ENCODE measurements around the gene ERCC4.
A peak's percentile ranks its signal among the peaks of the same experiment; 100 is the strongest.

ERCC4 gene

DNA sequence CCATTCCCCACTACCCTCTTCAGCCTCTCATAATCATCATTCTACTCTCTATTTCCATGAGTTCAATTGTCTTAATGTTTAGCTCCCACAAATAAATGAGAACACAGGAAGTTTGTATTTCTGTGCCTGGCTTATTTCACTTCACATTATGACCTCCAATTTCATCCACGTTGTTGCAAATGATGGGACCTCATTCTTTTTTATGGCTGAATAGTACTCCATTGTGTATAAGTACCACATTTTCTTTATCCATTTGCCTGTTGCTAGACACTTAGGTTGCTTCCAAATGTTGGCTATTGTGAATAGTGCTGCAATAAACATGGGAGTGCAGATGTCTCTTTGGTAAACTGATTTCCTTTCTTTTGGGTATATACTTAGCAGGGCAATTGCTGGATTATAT lies 42.3 kb downstream of the ERCC4 start:
- no peak overlapping the region for H3K27ac ChIP-seq (ENCODE audit: extremely low read depth, low read depth, low read length)
- H3K4me1 ChIP-seq (ENCODE audit: control insufficient read depth, insufficient read depth, low read length), result peaks cover 14% of the 10 kb centered on the region
- CTCF ChIA-PET, result no interaction called here
- H3K9me3 ChIP-seq (ENCODE audit: control insufficient read depth, insufficient read depth, low read depth, low read length), result no peaks in the 10 kb centered on the region
- no peak overlapping the region for H3K4me3 ChIP-seq (ENCODE audit: low read depth, low read length)
- TF ChIP-seq ZNF626 (tag by site-specific recombination; IDR thresholded peaks at IDR 0.05) (no peak), HOXC10 (CRISPR knock-in tag; IDR thresholded peaks at IDR 0.05) (no peak), ZNF146 (tag by site-specific recombination; IDR thresholded peaks at IDR 0.05) (peak; percentile 94)
- POLR2A ChIA-PET, result no interaction called here
- no peaks in the 10 kb centered on the region for H3K36me3 ChIP-seq (ENCODE audit: control insufficient read depth in 2 of 2, insufficient read depth in 1 of 2, low read length in 2 of 2)

DNA sequence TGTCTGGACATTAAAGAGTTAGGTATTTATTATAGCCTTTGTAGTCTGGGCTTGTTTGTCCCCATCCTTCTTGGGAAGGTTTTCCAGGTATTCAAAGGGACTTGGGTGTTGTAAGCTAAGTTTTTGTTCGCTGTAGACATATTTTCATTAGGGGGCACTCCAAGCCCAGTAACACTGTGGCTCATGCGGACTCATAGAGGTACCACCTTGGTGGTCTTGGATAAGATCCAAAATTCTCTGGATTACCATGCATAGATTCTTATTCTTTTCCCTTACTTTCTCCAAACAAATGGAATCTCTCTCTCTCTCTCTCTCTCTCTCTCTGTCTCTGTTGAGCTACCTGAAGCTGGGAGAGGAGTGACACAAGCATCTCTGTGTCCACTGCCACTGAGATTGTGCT lies 48.9 kb downstream of the ERCC4 start:
- Histone ChIP-seq H3K4me3 (ENCODE audit: low read depth, low read length) (no peak overlapping the region), H3K36me3 (ENCODE audit: control insufficient read depth in 2 of 2, insufficient read depth in 1 of 2, low read length in 2 of 2) (no peaks in the 10 kb centered on the region), H3K9me3 (ENCODE audit: control insufficient read depth, insufficient read depth, low read depth, low read length) (no peaks in the 10 kb centered on the region), H3K27ac (ENCODE audit: extremely low read depth, low read depth, low read length) (no peak overlapping the region), H3K4me1 (ENCODE audit: control insufficient read depth, insufficient read depth, low read length) (no peaks in the 10 kb centered on the region)
- POLR2A ChIA-PET, result interaction anchor here (0.7 kb wide), 1 partner anchor 101 kb away, joined by 4 read pairs; no protein-coding TSS in a partner anchor
- TF ChIP-seq ZNF19 (tag by site-specific recombination; IDR thresholded peaks at IDR 0.05; ENCODE audit: low read depth), result no peak
- TF ChIP-seq ZXDB (tag by site-specific recombination; IDR thresholded peaks at IDR 0.05), result no peak
- no peak for TF ChIP-seq ZNF239 (tag by site-specific recombination; IDR thresholded peaks at IDR 0.05)
- TF ChIP-seq ZNF621 (tag by site-specific recombination; IDR thresholded peaks at IDR 0.05), result no peak
- TF ChIP-seq ZNF24 (tag by site-specific recombination; IDR thresholded peaks at IDR 0.05), result no peak
- no peak for TF ChIP-seq ZNF585B (tag by site-specific recombination; IDR thresholded peaks at IDR 0.05)
- TF ChIP-seq ZBTB48 (tag by site-specific recombination; IDR thresholded peaks at IDR 0.05), result no peak
- TF ChIP-seq ZNF785 (tag by site-specific recombination; IDR thresholded peaks at IDR 0.05), result no peak
- TF ChIP-seq ZNF394 (tag by site-specific recombination; IDR thresholded peaks at IDR 0.05; ENCODE audit: borderline replicate concordance), result no peak
- TF ChIP-seq ZNF426 (tag by site-specific recombination; IDR thresholded peaks at IDR 0.05), result no peak
- TF ChIP-seq ZNF423 (tag by site-specific recombination; IDR thresholded peaks at IDR 0.05), result no peak
- no peak for TF ChIP-seq KLF1 (tag by site-specific recombination; IDR thresholded peaks at IDR 0.05)
- TF ChIP-seq, protein P1, sequence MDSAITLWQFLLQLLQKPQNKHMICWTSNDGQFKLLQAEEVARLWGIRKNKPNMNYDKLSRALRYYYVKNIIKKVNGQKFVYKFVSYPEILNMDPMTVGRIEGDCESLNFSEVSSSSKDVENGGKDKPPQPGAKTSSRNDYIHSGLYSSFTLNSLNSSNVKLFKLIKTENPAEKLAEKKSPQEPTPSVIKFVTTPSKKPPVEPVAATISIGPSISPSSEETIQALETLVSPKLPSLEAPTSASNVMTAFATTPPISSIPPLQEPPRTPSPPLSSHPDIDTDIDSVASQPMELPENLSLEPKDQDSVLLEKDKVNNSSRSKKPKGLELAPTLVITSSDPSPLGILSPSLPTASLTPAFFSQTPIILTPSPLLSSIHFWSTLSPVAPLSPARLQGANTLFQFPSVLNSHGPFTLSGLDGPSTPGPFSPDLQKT (IDR thresholded peaks at IDR 0.05; ENCODE audit: borderline replicate concordance, low read depth, low read length), result no peak
- TF ChIP-seq ZNF133 (tag by site-specific recombination; IDR thresholded peaks at IDR 0.05), result no peak
- TF ChIP-seq BCL11B (tag by site-specific recombination; IDR thresholded peaks at IDR 0.05; ENCODE audit: low read depth), result no peak
- CTCF ChIA-PET, result interaction anchor here (0.6 to 2.8 kb wide), 8 partner anchors 46 to 341 kb away, joined by 3 to 14 read pairs (median 4); no protein-coding TSS in a partner anchor

DNA sequence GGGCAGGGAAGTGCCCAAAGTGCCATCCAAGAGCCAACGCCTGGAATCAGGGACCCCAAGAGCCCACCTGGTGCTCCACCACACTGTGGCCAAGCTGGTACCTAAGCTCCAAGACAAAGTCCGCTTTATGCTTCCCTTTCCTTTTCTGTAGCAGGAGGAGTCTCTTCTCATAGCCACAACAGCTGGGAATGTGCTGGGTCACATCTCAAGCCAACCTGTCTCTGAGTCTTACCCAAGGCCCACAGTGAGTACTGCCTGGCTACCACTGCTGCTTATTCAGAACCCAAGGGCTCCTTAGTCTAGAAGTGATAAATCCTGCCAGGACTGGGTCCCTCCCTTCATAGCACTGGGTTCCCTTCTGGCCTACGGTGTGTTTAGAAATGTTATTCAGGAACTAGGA lies 49.8 kb downstream of the ERCC4 start:
- ChIA-PET CTCF (interaction anchor here (0.7 to 2.8 kb wide), 2 partner anchors 46 to 187 kb away, joined by 3 to 14 read pairs; no protein-coding TSS in a partner anchor), POLR2A (no interaction called here)
- H3K4me1 ChIP-seq (ENCODE audit: control insufficient read depth, insufficient read depth, low read length), result no peaks in the 10 kb centered on the region
- no peaks in the 10 kb centered on the region for H3K9me3 ChIP-seq (ENCODE audit: control insufficient read depth, insufficient read depth, low read depth, low read length)
- H3K27ac ChIP-seq (ENCODE audit: extremely low read depth, low read depth, low read length), result no peak overlapping the region
- H3K36me3 ChIP-seq (ENCODE audit: control insufficient read depth in 2 of 2, insufficient read depth in 1 of 2, low read length in 2 of 2), result no peaks in the 10 kb centered on the region
- TF ChIP-seq OSR2 (tag by site-specific recombination; IDR thresholded peaks at IDR 0.05) (no peak), ZNF239 (tag by site-specific recombination; IDR thresholded peaks at IDR 0.05) (no peak), SP3 (tag by site-specific recombination; IDR thresholded peaks at IDR 0.05) (no peak), TRIM28 (IDR thresholded peaks at IDR 0.05; ENCODE audit: borderline replicate concordance, low read length) (no peak), ZFHX2 (tag by site-specific recombination; conservative IDR thresholded peaks at IDR 0.05) (no peak), RBAK (tag by site-specific recombination; IDR thresholded peaks at IDR 0.05) (no peak), ZNF114 (tag by site-specific recombination; IDR thresholded peaks at IDR 0.05) (no peak), YY1 (tag by site-specific recombination; IDR thresholded peaks at IDR 0.05) (no peak), ZNF658 (tag by site-specific recombination; IDR thresholded peaks at IDR 0.05) (no peak), ZNF785 (tag by site-specific recombination; IDR thresholded peaks at IDR 0.05) (no peak), ZNF596 (tag by site-specific recombination; IDR thresholded peaks at IDR 0.05) (no peak), ZNF350 (tag by site-specific recombination; IDR thresholded peaks at IDR 0.05) (no peak), GLI4 (tag by site-specific recombination; IDR thresholded peaks at IDR 0.05) (no peak), ZFP37 (tag by site-specific recombination; IDR thresholded peaks at IDR 0.05) (no peak)
- TF ChIP-seq, protein P2, sequence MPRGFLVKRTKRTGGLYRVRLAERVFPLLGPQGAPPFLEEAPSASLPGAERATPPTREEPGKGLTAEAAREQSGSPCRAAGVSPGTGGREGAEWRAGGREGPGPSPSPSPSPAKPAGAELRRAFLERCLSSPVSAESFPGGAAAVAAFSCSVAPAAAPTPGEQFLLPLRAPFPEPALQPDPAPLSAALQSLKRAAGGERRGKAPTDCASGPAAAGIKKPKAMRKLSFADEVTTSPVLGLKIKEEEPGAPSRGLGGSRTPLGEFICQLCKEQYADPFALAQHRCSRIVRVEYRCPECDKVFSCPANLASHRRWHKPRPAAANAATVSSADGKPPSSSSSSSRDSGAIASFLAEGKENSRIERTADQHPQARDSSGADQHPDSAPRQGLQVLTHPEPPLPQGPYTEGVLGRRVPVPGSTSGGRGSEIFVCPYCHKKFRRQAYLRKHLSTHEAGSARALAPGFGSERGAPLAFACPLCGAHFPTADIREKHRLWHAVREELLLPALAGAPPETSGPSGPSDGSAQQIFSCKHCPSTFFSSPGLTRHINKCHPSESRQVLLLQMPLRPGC (tag by site-specific recombination; IDR thresholded peaks at IDR 0.05), result no peak
- no peak overlapping the region for H3K4me3 ChIP-seq (ENCODE audit: low read depth, low read length)
